GM15510 (cell line): Measurements from ENCODE around the gene IFITM1.

ENCODE experiments used
- POLR2A ChIP-seq: IDR thresholded peaks from 3 replicates; pipeline ENCODE4 v1.6.1; 2011; ENCODE audit warnings: borderline replicate concordance; ENCODE audit not compliant: insufficient read length; ENCODE audit errors: extremely low read depth

IFITM1 gene

GRCh38 chr11:288478-289397 lies 25.1 kb upstream of the IFITM1 start, which contains the start of gene PGGHG:
Gene PGGHG (plus strand): TSS chr11:289126. CDS start chr11:289817, 691 bp downstream.
- TF ChIP-seq POLR2A, result peak; percentile 68

- TF ChIP-seq POLR2A, result no peak
These were observed 24.5 kb upstream of the IFITM1 start for GRCh38 chr11:289398-289711.

DNA sequence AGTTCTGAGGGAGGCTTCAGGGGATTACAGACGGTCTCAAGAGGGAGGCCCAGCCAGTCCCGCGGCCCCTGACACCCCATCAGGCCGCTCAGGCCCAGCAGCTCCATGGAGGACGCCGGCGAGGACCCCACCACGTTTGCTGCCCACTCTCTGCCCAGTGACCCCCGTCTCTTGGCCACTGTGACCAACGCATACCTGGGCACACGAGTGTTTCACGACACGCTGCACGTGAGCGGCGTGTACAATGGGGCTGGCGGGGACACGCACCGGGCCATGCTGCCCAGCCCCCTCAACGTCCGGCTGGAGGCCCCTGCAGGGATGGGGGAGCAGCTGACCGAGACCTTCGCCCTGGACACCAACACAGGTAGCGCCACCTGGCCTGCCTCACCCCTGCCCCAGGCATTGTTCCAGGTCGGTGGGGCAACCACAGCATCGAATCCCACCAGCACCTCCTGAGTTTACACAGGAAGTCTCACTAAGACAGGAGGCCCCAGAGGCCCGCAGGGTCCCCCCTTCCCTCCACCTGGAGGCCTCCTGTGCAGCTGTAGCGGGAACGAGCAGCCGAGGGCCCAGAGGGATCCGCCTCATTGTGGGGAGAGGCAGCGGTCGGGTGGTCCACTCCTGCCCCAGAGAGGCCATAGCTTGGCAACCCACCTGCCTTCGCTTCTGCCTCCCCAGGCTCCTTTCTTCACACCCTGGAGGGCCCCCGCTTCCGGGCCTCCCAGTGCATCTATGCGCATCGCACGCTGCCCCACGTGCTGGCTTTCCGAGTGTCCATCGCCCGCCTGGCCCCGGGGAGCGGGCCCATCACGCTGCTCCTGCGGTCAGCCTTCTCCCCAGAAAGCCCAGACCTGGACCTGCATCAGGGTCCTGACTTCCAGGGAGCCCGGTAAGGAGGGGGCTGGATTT lies 23.9 kb upstream of the IFITM1 start:
- TF ChIP-seq POLR2A, result no peak

GRCh38 chr11:290621-291231 lies 23.1 kb upstream of the IFITM1 start:
- TF ChIP-seq POLR2A, result no peak

- TF ChIP-seq POLR2A, result no peak
These were observed 22.3 kb upstream of the IFITM1 start for GRCh38 chr11:291281-292210.

DNA sequence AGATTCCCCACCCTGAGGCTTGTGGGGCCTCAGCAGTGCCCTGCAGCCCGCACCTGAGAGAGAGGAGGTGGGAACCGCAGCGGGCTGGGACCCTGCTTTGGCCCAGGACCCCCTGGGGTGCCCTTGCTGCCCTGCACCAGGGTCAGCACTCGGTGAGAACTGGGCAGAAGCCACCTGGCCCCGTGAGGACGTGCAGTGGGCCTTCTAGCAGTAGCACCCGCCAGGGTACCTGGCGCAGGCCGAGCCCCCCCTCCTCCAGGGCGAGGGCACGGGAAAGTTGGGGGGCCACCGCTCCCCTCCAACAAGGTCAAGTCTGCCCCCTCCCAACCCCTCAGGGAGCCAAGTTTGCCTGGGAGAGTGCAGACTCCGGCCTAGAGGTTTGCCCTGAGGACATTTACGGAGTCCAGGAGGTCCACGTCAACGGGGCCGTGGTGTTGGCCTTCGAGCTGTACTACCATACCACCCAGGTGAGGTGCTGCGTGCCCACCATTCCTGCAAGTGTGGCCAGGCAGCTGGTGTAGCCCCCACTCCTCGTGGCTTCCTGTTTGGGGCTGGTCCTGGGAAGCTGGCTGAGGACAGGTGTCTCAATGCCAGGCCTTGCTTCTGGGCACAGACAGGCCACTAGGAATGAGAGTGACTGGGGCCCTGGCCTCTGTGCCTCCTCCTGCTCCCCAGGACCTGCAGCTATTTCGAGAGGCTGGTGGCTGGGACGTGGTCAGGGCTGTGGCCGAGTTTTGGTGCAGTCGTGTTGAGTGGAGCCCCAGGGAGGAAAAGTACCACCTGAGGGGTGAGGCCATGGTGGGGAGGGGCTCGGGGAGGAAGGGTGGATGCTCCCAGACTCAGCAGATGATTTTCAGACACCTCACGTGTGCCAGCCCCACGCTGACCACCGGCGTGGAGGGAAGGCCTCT lies 21.4 kb upstream of the IFITM1 start:
- TF ChIP-seq POLR2A, result no peak

GRCh38 chr11:293271-293851 lies 20.5 kb upstream of the IFITM1 start:
- TF ChIP-seq POLR2A, result no peak

DNA sequence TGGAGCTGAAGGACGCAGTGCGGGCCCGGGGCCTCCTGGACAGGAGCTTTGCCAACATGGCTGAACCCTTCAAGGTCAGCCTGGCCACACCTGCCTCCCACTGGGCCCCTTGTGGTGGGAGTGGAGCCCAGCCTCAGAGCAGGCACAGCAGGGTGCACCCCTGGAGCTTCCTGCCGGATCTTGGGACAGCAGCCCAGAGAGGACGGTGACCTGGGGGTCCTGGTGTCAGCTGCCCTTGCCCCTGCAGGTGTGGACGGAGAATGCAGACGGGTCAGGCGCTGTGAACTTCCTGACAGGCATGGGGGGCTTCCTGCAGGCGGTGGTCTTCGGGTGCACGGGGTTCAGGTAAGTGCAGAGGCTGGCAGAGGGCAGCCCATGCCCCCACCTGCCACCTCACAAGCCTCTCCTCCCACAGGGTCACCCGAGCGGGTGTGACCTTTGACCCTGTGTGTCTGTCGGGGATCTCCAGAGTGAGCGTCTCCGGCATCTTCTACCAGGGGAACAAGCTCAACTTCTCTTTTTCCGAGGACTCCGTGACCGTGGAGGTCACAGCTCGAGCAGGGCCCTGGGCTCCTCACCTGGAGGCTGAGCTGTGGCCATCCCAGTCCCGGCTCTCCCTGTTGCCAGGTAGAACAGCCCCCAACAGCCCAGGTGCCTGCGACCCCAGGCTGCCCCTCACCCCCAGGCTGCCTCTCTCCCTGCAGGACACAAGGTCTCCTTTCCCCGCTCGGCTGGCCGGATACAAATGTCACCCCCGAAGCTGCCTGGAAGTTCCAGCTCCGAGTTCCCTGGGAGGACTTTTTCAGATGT lies 19.8 kb upstream of the IFITM1 start:
- TF ChIP-seq POLR2A, result no peak

DNA sequence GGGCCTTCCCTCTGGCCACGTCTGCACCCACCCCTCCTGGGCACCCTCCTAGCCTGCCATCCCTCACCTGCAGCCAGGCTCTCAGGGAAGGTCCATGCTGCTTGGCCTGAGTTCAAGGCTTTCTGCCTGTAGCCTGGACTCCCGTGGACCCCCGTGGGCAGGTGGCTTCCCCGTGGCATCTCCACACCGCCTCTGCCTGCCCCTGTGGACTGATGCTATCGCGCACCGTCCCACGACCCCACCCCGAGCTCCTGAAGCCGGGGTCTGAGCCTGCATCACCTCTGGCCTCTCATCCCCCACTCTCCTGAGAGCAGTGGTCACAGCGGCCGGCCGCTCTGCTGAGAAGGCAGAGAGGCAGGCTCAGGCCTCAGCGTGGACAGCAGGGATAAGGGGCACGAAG lies 19.1 kb upstream of the IFITM1 start:
- TF ChIP-seq POLR2A, result no peak

- TF ChIP-seq POLR2A, result no peak
These were observed 18.3 kb upstream of the IFITM1 start for GRCh38 chr11:295351-296170.
